ENCODE results near the gene PCAT6. TPM values are rescaled to one million over a fixed set of nuclear protein-coding genes. Genes with fewer than 3 reads are reported as not detected.
A peak's percentile ranks its signal among the peaks of the same experiment; 100 is the strongest.

Gene PCAT6
- total RNA-seq, 1 experiment from 2014 or later = 0.26 TPM

- BruUV-seq (replicated peaks) = TSS peak; percentile 47
- peak overlapping the region; percentile 98 for H2AFZ ChIP-seq (ENCODE audit: low read length)
- peaks cover 14% of the 10 kb centered on the region; the same call in 1 of the 2 replicates for H3K4me1 ChIP-seq (ENCODE audit: insufficient read depth, low read length)
- H3K4me2 ChIP-seq (ENCODE audit: low read length) = peak overlapping the region; percentile 86
- TF ChIP-seq, protein P1, sequence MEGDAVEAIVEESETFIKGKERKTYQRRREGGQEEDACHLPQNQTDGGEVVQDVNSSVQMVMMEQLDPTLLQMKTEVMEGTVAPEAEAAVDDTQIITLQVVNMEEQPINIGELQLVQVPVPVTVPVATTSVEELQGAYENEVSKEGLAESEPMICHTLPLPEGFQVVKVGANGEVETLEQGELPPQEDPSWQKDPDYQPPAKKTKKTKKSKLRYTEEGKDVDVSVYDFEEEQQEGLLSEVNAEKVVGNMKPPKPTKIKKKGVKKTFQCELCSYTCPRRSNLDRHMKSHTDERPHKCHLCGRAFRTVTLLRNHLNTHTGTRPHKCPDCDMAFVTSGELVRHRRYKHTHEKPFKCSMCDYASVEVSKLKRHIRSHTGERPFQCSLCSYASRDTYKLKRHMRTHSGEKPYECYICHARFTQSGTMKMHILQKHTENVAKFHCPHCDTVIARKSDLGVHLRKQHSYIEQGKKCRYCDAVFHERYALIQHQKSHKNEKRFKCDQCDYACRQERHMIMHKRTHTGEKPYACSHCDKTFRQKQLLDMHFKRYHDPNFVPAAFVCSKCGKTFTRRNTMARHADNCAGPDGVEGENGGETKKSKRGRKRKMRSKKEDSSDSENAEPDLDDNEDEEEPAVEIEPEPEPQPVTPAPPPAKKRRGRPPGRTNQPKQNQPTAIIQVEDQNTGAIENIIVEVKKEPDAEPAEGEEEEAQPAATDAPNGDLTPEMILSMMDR (conservative IDR thresholded peaks at IDR 0.05; ENCODE audit: low read depth, low read length) = no peak
- TF ChIP-seq EZH2phosphoT487 (IDR thresholded peaks at IDR 0.05; ENCODE audit: borderline replicate concordance, low read length) (no peak), EZH2 (IDR thresholded peaks at IDR 0.05; ENCODE audit: low read length, unreplicated experiment) (no peak)
- no peaks in the 10 kb centered on the region for H3F3A ChIP-seq (ENCODE audit: low read length, unreplicated experiment)
- H3K9ac ChIP-seq (ENCODE audit: low read length) = peak overlapping the region; percentile 67
- H3K9me3 ChIP-seq (ENCODE audit: low read length) = no peaks in the 10 kb centered on the region
- ATAC-seq (peak; percentile 78), DNase-seq (peak; percentile 95)
- 0 out of 2 replicates have a peak, but pooled peaks cover 6% of the 10 kb centered on the region for H3K79me2 ChIP-seq (ENCODE audit: low read length)
- ChIA-PET POLR2A (ENCODE audit: unreplicated experiment) (interaction anchor here (0.6 to 0.7 kb wide), 2 partner anchors 29 to 72 kb away, joined by 4 read pairs; no protein-coding TSS in a partner anchor), CTCF (interaction anchor here (0.6 kb wide), 1 partner anchor 92 kb away, joined by 4 read pairs; no protein-coding TSS in a partner anchor)
- no peaks in the 10 kb centered on the region for H3K27me3 ChIP-seq (ENCODE audit: low read length)
- no peaks in the 10 kb centered on the region for H3K9me2 ChIP-seq (replicated peaks; ENCODE audit: low read length)
- peak overlapping the region; percentile 88 for H3K4me3 ChIP-seq (ENCODE audit: low read length)
- H4K20me1 ChIP-seq (ENCODE audit: low read length) = no peaks in the 10 kb centered on the region
- intact Hi-C loops (cut with micrococcal nuclease) = loop anchor here (1.0 to 2.0 kb wide), 4 partner anchors 27 to 108 kb away; partner anchors contain the start of genes KLHL12 and PCAT6
- H3K36me3 ChIP-seq (ENCODE audit: low read depth, low read length) = peaks cover 5% of the 10 kb centered on the region; the same call in 1 of the 2 replicates
- no peak overlapping the region for H3K27ac ChIP-seq (ENCODE audit: low read length)
Observed at GRCh38 chr1:202860744-202861419, 50.1 kb downstream of the PCAT6 start.

Other genes starting within 250 kb of the PCAT6 start
- gene SYT2, start 100.5 kb upstream of the PCAT6 start, total RNA-seq (2014; rRNA removed) = not detected in 2 replicates
- gene KDM5B, start 2.5 kb upstream of the PCAT6 start, total RNA-seq (2014; rRNA removed) = 41.4 and 42.6 TPM in 2 replicates
- 14.8 and 15.5 TPM in 2 replicates for gene RABIF, start 78.2 kb downstream of the PCAT6 start, total RNA-seq (2014; rRNA removed)
- gene KLHL12, start 116.3 kb downstream of the PCAT6 start, total RNA-seq (2014; rRNA removed) = 25.2 and 26.7 TPM in 2 replicates
- 137 and 150 TPM in 2 replicates for gene ADIPOR1, start 147.4 kb downstream of the PCAT6 start, total RNA-seq (2014; rRNA removed)
- gene CYB5R1, start 156.3 kb downstream of the PCAT6 start, total RNA-seq (2014; rRNA removed) = 58.7 and 66.2 TPM in 2 replicates
- gene TMEM183A, start 196.4 kb downstream of the PCAT6 start, total RNA-seq (2014; rRNA removed) = 119 and 122 TPM in 2 replicates
- gene PPFIA4, start 215.5 kb downstream of the PCAT6 start, total RNA-seq (2014; rRNA removed) = 3.4 and 12.1 TPM in 2 replicates

Data from PC-3 (cell line).